ENCODE measurements around the gene GPRC5C.
"Not testable (repeated sequence)": the region's sequence is repeated elsewhere in the genome, so short reads cannot be mapped to it uniquely, and the experiment has no call there.

GPRC5C gene

DNA sequence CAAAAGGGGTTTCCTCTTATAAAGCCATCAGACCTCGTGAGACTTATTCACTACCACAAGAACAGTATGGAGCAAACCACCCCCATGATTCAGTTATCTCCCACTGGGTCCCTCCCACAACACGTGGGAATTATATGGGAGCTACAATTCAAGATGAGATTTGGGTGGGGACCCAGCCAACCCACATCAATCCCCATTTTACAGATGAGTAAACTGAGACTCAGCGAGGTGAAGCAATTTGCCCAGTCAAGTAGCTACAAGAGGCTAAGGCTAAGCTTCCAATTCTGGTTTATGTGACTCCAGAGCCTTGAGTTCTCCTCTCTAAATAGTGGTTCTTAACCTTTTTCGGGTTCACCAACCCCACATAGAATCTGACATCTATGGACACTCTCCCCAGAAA, 43.3 kb downstream of the GPRC5C start:
- no peak for DNase-seq

DNA sequence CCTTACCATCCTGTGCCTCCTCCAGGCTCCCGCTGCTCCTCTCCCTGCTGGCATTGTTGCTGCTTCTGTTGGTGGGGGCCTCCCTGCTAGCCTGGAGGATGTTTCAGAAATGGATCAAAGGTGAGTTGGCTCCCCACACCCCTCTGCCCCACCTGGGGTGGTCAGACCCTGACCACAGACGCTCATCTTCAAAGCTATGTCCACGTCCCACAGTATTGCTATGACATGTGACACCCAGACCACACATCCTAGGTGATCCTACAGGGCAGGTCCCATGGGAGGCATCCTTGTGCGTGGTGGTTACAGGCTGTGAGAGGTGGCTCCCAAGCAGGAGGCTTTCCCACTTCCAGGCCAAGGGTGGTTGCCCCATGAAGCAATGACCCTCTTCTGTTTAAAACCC, 45.5 kb downstream of the GPRC5C start:
- no peak for DNase-seq

DNA sequence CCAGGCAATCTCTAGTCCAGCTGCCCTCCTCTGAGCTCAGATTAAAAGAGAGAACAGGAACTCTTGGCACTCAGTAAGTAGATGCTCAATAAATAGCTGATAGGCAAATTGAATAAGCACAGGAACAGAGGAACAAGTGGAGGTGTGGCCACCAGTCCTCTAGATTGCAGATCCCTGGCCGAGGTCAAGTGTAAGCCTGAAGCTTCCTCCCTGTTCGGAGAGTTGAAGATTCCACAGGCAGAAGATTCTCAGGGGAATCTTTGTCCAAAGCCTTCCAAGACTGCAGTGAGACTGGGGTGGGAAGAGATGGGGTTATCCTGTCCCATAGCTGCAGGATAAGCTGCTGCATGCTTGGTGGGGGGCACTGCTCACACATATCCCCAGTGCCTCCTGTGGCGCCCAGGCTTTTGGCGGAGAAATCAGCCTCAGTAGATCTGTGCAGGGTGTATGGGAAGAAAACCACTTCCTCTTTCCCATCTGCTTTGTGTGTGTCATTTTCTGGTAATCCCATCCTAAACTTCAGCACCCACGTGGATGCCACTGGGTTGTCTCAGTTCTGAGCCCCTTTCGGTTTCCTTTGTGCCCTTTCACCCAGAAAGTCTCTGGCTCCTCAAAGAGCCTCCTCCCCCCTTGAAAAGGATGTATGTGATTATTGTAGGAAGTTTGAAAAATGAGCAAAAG, 46.7 kb downstream of the GPRC5C start:
- peak; percentile 61 for DNase-seq

DNA sequence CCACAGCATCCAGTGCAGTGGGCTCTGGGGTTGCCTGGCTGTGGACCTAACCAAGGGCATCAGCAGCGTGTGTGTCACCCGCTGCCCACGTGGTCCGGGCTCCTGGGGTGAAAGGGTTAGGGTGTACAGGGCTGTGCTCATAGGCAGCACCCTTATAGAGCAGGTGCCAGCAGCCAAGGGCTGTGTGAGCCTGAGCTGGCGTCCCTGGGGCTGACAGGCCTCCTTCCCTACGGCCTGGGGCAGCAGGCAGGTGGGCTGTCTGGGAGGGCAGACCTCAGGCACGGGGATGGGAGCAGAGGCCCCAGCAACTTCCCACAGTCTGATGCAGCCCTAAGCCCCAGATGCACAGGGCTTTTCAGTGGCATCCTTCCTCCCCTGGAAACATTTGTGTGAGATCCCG, 48.4 kb downstream of the GPRC5C start:
- no peak for DNase-seq

DNA sequence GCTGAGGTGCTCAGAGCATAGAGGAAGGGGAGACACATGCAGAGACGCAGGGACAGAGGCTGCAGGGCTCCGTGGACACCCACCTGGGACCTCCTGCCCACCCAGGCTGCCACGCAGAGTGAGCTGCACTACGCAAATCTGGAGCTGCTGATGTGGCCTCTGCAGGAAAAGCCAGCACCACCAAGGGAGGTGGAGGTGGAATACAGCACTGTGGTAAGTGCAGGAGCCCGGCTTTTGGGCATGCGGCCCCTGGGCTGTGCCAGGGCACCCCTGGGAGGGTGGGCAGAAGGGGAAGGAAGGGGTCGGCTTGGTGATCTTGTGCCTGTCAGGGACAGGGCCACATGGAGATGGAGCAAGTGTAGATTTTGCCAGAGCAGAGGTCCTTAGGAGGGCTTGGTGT, 49.7 kb downstream of the GPRC5C start:
- DNase-seq: no peak

DNA sequence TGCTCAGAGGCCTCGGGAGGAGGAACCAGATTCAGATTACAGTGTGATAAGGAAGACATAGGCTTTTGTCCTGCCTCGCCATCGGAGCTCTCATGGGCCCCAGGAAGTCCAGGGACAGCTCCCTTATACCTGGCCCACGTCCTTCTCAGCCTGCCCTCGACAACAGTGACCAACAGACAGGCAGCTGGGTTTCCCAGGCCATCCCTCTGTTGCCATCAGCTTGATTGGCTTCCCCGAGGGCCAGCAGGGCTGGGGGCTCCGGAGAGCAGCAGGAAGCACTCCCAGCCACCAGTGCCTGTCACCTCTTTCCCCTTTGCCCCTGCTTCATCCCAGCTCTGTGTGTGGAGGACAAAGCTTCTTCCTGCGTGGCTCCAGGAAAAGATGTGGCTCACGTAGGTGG, 52.2 kb downstream of the GPRC5C start:
- DNase-seq: no peak

DNA sequence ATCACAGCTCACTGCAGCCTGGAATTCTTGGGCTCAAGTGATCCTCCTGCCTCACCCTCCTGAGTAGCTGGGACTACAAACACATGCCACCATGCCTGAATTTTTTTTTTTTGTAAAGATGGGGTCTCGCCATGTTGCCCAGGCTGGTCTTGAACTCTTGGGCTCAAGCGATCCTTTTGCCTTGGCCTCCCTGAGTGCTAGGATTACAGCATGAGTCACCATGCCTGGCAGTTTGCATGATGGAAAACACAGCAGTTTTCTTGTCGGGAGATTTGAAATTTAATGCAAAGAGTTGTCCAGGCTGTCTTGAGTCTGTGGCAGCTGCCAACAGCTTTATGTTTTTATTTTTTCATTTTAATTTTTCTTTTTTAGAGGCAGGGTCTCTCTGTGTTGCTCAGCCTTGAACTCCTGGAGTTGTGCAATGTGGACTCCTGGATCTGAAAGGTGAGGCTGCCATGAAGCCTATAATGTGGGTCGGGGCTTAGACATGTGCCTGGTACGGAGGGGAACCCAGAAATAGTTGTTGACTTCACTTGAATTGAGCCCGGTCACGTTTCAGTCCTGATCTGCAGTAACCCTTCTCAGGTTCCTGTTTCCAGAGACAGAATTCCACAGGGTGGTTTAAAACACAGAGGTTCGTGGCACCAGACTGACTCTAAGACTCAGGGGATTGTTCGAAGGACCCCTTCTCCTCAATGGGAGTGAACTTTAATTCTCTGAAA, 53.3 kb downstream of the GPRC5C start:
- DNase-seq: no peak

DNA sequence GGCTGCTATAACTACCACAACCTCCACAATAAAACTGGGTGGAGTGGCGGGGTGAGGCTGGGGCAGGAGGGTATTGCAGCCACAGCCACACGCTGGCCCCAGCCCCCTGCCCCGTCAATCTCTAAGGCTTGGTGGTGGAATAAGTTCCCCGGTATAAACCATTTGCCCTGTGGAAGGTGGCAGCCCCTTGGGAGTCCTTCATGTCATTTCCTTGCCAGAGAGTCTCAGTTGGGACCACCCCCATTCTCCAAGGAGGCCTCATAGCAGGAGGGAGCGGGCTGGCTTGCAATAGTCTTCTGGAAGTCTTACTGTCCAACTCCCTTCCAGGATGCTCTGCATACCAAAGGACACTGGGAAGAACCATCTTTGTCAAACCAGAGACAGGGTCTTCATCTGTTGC, 54.0 kb downstream of the GPRC5C start:
- DNase-seq: no peak

DNA sequence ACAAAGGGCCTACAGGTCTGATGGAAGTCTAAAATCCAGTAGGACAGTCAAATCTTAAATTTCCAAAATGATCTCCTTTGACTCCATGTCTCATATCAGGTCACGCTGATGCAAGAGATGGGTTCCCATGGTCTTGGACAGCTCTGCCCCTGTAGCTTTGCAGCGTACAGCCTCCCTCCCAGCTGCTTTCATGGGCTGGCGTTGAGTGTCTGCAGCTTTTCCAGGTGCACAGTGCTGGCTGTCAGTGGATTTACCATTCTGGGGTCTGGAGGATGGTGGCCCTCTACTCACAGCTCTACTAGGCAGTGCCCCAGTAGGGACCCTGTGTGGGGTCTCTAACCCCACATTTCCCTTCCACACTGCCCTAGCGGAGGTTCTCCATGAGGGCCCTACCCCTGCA, 56.4 kb downstream of the GPRC5C start:
- DNase-seq: not testable (repeated sequence)

DNA sequence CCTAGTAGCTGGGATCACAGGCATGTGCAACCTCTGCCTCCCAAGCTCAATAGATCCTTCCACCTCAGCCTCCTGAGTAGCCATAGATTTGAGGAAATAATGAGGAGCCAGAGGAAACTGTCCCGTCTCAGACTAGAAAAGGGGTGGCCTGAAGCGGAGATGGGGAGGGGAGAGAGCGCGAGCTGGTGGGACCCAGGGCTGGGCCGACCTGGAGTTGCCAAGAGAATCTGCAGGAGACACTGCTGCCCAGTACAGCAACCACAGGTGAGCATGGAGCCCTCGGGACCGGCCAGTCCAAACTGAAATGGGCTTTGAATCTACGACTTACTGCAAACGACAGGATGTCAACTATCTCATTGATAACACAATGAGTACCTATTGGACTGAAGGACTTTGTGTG, 58.8 kb downstream of the GPRC5C start:
- no peak for DNase-seq

DNA sequence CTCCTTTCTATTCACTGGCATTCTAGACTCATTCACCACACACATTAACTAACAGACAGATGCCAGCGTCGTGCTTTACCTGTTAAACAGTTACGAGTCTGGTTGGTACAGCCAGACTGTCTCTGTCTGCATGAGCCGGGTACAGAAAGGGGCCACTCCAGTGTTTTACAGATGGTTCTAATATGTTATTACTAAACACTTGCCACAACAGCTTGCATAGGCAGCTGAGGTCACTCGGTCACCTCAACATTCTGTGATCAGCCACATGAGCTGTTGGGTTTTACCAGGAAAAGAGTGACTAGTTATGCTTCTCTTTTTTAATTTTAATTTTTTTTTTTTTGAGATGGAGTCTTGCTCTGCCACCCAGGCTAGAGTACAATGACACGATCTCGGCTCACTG, 59.7 kb downstream of the GPRC5C start:
- DNase-seq: no peak

DNA sequence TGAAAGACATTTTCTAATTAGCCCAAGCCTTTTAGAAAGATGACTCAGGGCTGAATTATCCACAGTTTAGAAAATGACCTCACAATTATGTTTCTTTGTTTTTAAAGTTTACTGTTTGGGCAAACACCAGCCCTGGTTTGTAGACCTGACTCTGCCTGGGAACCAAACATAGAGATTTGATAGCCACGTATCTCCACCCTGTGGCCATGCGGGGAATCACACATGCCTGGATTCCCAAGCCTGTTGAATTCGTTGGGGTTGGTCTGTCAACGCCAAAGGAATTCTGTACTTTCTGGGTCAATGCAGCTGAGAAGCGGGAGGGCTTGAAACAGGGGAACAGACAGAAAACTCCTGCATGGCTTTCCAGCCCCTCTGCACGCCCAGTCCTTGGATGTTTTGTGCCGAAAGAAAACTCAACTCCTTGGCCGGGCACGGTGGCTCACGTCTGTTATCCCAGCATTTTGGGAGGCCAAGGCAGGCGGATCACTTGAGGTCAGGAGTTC, 61.5 kb downstream of the GPRC5C start:
- peak; percentile 76 for DNase-seq
